Right lung (tissue), 5 donors: ENCODE data around the gene CD300C. TPM values are rescaled to one million over a fixed set of nuclear protein-coding genes. Genes with fewer than 3 reads are reported as not detected.

Source experiments
- DNase-seq, 2 donors: peaks; one replicate each; pipeline ENCODE4 v3.0.0-alpha.2; 2013
- polyA plus RNA-seq, 5 donors: library from polyadenylated mRNA; unstranded; fragments of 120-200 nt; gene quantifications; one replicate each; pipeline versions ENCODE4 v1.2.1 to v1.2.3, GENCODE V29; 2013; ENCODE audit warnings: inconsistent platforms in 1 of 5, low replicate concordance in 1 of 5; ENCODE audit not compliant: insufficient read length in 5 of 5, insufficient read depth in 1 of 5

CD300C gene
- polyA plus RNA-seq, 5 donors: 0.23 to 1.1 (median 0.69) TPM

DNA sequence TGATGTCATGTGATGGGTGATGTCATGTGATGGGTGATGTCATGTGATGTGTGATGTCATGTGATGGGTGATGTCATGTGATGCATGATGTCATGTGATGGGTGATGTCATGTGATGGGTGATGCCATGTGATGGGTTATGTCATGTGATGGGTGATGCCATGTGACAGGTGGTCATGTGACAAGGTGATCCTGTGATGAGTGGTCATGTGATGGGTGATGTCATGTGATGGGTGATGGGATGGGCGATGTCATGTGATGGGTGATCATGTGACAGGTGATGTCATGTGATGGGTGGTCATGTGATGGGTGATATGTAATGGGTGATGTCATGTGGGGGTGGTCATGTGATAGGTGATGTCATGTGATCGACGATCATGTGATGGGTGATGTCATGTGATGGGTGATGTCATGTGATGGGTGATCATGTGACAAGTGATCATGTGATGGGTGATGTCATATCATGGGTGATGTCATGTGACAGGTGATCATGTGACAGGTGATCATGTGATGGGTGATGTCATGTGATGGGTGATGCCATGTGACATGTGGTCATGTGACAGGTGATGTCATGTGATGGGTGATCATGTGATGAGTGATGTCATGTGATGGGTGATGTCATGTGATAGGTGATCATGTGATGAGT lies 31.8 kb downstream of the CD300C start:
- peak; percentile 13 to 31 for DNase-seq

DNA sequence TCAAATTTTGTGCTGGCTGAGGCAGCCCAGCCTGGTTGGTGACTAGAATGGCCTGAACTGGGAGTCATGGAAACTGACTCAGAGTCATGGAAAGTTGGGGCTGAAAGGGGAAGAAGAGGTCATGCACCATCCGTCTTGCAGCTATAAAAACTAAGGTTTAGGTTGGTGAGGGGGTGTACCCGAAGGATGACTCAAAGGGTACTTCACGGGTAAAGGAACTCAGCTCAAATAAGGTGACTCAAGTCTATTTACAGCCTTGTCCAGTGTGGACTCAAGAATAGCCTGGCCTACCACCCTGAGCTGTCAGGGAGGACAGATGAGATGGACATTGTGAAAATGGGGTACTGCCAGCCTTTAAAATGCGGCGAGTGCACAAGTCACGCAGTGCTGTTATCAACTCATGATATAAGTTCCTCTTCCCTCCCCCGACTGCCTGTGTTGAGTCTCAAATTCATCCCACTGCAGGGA lies 33.3 kb downstream of the CD300C start:
- no peak for DNase-seq

DNA sequence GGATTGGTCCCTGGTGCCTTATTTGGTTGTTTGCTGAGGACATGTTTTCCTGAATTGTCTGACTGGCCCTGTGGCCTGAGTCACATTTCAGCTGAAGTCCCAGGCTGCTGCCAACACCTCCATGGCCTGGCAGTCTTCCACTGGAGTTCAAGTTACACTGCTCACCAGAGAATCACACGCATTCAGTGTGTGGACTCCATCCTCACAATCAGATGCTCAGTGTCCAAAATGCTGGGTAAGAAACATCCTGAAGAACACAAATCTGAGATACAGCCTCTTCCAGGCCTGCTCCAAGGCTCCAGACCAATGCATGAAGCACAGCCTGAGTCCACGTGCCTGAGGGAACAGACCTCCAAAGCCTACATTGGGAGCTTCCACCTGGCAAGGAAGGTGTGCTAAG lies 33.9 kb downstream of the CD300C start:
- no peak for DNase-seq

- DNase-seq: no peak
Measured at GRCh38 chr17:74508156-74508555, 37.8 kb downstream of the CD300C start.

- peak; percentile 18 to 36 for DNase-seq
Measured at GRCh38 chr17:74503949-74504348, 42.0 kb downstream of the CD300C start.

DNA sequence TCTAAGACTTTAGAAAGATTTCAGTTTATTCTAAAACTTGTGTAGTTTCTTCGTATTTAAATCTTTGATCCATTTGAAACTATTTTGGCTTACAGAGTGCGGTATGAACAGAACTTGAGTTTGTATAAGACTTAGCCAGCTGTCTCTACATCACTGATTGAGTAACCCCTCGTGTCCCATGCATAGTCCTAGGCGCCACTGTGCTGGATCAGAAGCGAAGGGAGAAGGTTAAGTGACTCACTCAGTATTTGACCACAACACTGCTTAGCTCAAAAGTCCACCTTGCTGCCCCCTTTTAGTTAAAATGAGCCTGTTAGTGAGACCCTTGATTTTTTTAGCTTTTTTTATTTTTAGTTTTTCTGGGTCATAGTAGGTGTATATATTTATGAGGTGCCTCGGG lies 43.1 kb downstream of the CD300C start:
- DNase-seq: no peak

DNA sequence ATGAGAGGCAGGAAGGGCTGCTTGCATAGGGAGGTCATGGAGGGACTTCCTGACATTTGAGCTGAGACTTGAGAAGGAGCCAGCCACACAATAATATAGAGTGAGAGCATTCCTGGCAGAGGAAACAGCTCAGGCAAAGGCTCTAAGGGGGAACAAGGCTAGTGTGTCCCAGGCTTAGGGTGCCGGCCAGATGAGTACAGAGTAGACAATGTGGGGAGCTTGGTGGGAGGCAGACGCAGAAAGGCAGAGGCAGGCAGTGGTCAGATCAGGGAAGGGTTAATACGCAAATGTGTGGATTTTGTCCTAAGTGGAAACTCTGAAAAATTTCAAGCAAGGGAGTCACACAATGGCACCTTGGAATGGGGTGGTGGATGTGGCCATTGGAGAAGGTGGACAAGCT lies 45.9 kb downstream of the CD300C start:
- no peak for DNase-seq

GRCh38 chr17:74497471-74497870 lies 48.4 kb downstream of the CD300C start:
- DNase-seq: no peak

- peak; percentile 36 to 56 for DNase-seq
Measured at GRCh38 chr17:74493331-74493833, 52.5 kb downstream of the CD300C start.

GRCh38 chr17:74491626-74492025 lies 54.3 kb downstream of the CD300C start:
- no peak for DNase-seq

Other genes starting within 250 kb of the CD300C start
- gene KIF19, start 219.9 kb downstream of the CD300C start, polyA plus RNA-seq: 1 to 10 TPM in 4 of 5 donors, under 1 TPM in 1; 0.63 to 2.6 (median 1.5) TPM
- 1 to 10 TPM in 1 of 5 donors, under 1 TPM in 4; 0.67 to 1.9 (median 0.84) TPM for gene BTBD17, start 184.2 kb downstream of the CD300C start, polyA plus RNA-seq
- gene GPR142, start 178.6 kb downstream of the CD300C start, polyA plus RNA-seq: under 1 TPM in 3 of 5 donors, not detected in 2; 0.13 to 0.16 (median 0.15) TPM
- 10 to 100 TPM; 40.1 to 70.8 (median 51.4) TPM for gene GPRC5C, start 114.0 kb downstream of the CD300C start, polyA plus RNA-seq
- 1 to 10 TPM; 1.6 to 3.6 (median 2.1) TPM for gene CD300A, start 79.5 kb downstream of the CD300C start, polyA plus RNA-seq
- under 1 TPM; 0.22 to 0.44 (median 0.25) TPM for gene CD300LB, start 14.6 kb downstream of the CD300C start, polyA plus RNA-seq
- gene CD300H, start 21.4 kb upstream of the CD300C start, polyA plus RNA-seq: under 1 TPM in 3 of 5 donors, not detected in 2; 0.30 to 0.48 (median 0.34) TPM
- under 1 TPM in 1 of 5 donors, not detected in 4; 0.08 TPM for gene CD300LD, start 46.2 kb upstream of the CD300C start, polyA plus RNA-seq
- under 1 TPM; 0.29 to 0.46 (median 0.41) TPM for gene CD300E, start 77.6 kb upstream of the CD300C start, polyA plus RNA-seq
- under 1 TPM; 0.54 to 0.68 (median 0.62) TPM for gene CD300LF, start 166.8 kb upstream of the CD300C start, polyA plus RNA-seq
- gene RAB37, start 191.1 kb upstream of the CD300C start, polyA plus RNA-seq: 10 to 100 TPM in 3 of 5 donors, 1 to 10 TPM in 2; 9.1 to 11.3 (median 10.5) TPM
- 10 to 100 TPM; 37.9 to 74.9 (median 44.8) TPM for gene NHERF1, start 202.5 kb upstream of the CD300C start, polyA plus RNA-seq
- 10 to 100 TPM; 39.2 to 55.3 (median 47.9) TPM for gene NAT9, start 230.2 kb upstream of the CD300C start, polyA plus RNA-seq